Kidney glomerular epithelial cell (primary cell): ENCODE results near the gene ZNF462.

Source experiments
- DNase-seq: peaks from one replicate; lab custom pipeline; 2025; lab: John Stamatoyannopoulos, UW

Gene ZNF462

GRCh38 chr9:106862110-106862820, 701 bp upstream of the ZNF462 start:
- DNase-seq, result peak; percentile 32

GRCh38 chr9:106864373-106865143, 1.6 kb downstream of the ZNF462 start:
- peak; percentile 34 for DNase-seq

- DNase-seq, result no peak
These were observed 3.3 kb downstream of the ZNF462 start for GRCh38 chr9:106866243-106866642.

GRCh38 chr9:106867286-106867685, 4.3 kb downstream of the ZNF462 start:
- no peak for DNase-seq

- no peak for DNase-seq
These were observed 5.1 kb downstream of the ZNF462 start for GRCh38 chr9:106868087-106868486.

GRCh38 chr9:106868565-106868964, 5.6 kb downstream of the ZNF462 start:
- DNase-seq, result no peak

GRCh38 chr9:106869028-106869427, 6.1 kb downstream of the ZNF462 start:
- no peak for DNase-seq

- DNase-seq, result no peak
These were observed 6.5 kb downstream of the ZNF462 start for GRCh38 chr9:106869458-106869857.

- DNase-seq, result no peak
These were observed 9.7 kb downstream of the ZNF462 start for GRCh38 chr9:106872641-106873040.

GRCh38 chr9:106874031-106874430, 11.1 kb downstream of the ZNF462 start:
- DNase-seq, result no peak

GRCh38 chr9:106874652-106875051, 11.7 kb downstream of the ZNF462 start:
- DNase-seq, result no peak

GRCh38 chr9:106875529-106875928, 12.6 kb downstream of the ZNF462 start:
- DNase-seq, result no peak

GRCh38 chr9:106877345-106877744, 14.4 kb downstream of the ZNF462 start:
- no peak for DNase-seq

- DNase-seq, result no peak
These were observed 15.3 kb downstream of the ZNF462 start for GRCh38 chr9:106878081-106878837.

- DNase-seq, result peak; percentile 87
These were observed 16.0 kb downstream of the ZNF462 start for GRCh38 chr9:106878934-106879333.

GRCh38 chr9:106879439-106879882, 16.5 kb downstream of the ZNF462 start:
- no peak for DNase-seq

GRCh38 chr9:106880081-106880480, 17.1 kb downstream of the ZNF462 start:
- DNase-seq, result no peak

- no peak for DNase-seq
These were observed 17.9 kb downstream of the ZNF462 start for GRCh38 chr9:106880863-106881262.

GRCh38 chr9:106883030-106883429, 20.1 kb downstream of the ZNF462 start:
- DNase-seq, result peak; percentile 25

- no peak for DNase-seq
These were observed 20.7 kb downstream of the ZNF462 start for GRCh38 chr9:106883626-106884190.

- DNase-seq, result peak; percentile 17
These were observed 22.5 kb downstream of the ZNF462 start for GRCh38 chr9:106885451-106885850.
